NCI-H2171 treated with DMSO at 0.1 percent for 48 hours (cell line): ENCODE measurements around the gene PSPH.
"Not testable (repeated sequence)": the region's sequence is repeated elsewhere in the genome, so short reads cannot be mapped to it uniquely, and the experiment has no call there.

ENCODE experiments used
- DNase-seq: peaks from one replicate; lab custom pipeline; 2025; lab: John Stamatoyannopoulos, UW

The PSPH gene

GRCh38 chr7:56062382-56062781 lies 11.1 kb upstream of the PSPH start:
- no peak for DNase-seq

GRCh38 chr7:56053993-56054392 lies 2.7 kb upstream of the PSPH start:
- no peak for DNase-seq

GRCh38 chr7:56053379-56053778 lies 2.1 kb upstream of the PSPH start:
- DNase-seq: no peak

- DNase-seq: no peak
Observed at GRCh38 chr7:56051053-56051338, 248 bp downstream of the PSPH start.

GRCh38 chr7:56048763-56049162 lies 2.5 kb downstream of the PSPH start:
- peak; percentile 50 for DNase-seq

GRCh38 chr7:56048245-56048644 lies 3.0 kb downstream of the PSPH start:
- no peak for DNase-seq

- DNase-seq: not testable (repeated sequence)
Observed at GRCh38 chr7:56047446-56048116, 3.7 kb downstream of the PSPH start.

- no peak for DNase-seq
Observed at GRCh38 chr7:56046721-56047445, 4.4 kb downstream of the PSPH start.

- not testable (repeated sequence) for DNase-seq
Observed at GRCh38 chr7:56045758-56046157, 5.5 kb downstream of the PSPH start.

- no peak for DNase-seq
Observed at GRCh38 chr7:56040730-56041129, 10.5 kb downstream of the PSPH start.

GRCh38 chr7:56033671-56034432 lies 17.4 kb downstream of the PSPH start:
- peak; percentile 91 for DNase-seq

- DNase-seq: not testable (repeated sequence)
Observed at GRCh38 chr7:56032578-56032977, 18.7 kb downstream of the PSPH start.

GRCh38 chr7:56031556-56031955 lies 19.7 kb downstream of the PSPH start:
- not testable (repeated sequence) for DNase-seq

- no peak for DNase-seq
Observed at GRCh38 chr7:56030340-56030739, 20.9 kb downstream of the PSPH start.

GRCh38 chr7:56028942-56029630 lies 22.2 kb downstream of the PSPH start:
- DNase-seq: no peak

- DNase-seq: peak; percentile 57
Observed at GRCh38 chr7:56026538-56026937, 24.7 kb downstream of the PSPH start.

GRCh38 chr7:56023500-56023899 lies 27.7 kb downstream of the PSPH start:
- no peak for DNase-seq

GRCh38 chr7:56019501-56019900 lies 31.7 kb downstream of the PSPH start:
- DNase-seq: no peak

- DNase-seq: not testable (repeated sequence)
Observed at GRCh38 chr7:56017015-56017414, 34.2 kb downstream of the PSPH start.

- DNase-seq: peak; percentile 58
Observed at GRCh38 chr7:56009695-56010094, 41.5 kb downstream of the PSPH start.

- no peak for DNase-seq
Observed at GRCh38 chr7:56007891-56008290, 43.4 kb downstream of the PSPH start.

- peak; percentile 17 for DNase-seq
Observed at GRCh38 chr7:56007167-56007652, 44.0 kb downstream of the PSPH start.
